HG03159 (cell line): ENCODE results near the gene MAPK10.

Source experiments
- ATAC-seq: cut with Tn5 transposase; IDR thresholded peaks from one replicate; pipeline ENCODE4 v1.9.1; 2021; ENCODE audit warnings: mild to moderate bottlenecking, moderate library complexity; ENCODE audit not compliant: unreplicated experiment

MAPK10 gene

GRCh38 chr4:86280246-86280645, 79.6 kb downstream of the MAPK10 start:
- ATAC-seq = no peak

GRCh38 chr4:86279293-86279960, 80.4 kb downstream of the MAPK10 start:
- no peak for ATAC-seq

DNA sequence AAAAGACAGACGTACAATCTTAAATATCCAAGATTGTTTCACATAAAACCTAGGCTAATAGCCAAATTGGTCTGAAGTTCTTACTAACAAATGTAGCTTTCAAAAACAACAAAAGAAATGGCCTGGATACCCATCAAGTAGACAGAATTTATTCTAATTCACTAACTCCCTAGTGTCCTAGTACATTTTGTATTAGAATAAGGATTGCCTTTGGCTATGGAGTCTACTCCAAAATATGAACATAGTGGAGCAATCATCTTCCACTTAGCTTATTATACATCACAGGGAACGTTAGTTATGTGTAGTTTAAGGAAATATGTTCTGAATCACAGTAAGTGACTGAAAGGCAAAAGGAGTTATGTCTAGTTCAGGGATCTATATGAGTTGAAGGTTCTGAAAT, 81.7 kb downstream of the MAPK10 start:
- no peak for ATAC-seq

DNA sequence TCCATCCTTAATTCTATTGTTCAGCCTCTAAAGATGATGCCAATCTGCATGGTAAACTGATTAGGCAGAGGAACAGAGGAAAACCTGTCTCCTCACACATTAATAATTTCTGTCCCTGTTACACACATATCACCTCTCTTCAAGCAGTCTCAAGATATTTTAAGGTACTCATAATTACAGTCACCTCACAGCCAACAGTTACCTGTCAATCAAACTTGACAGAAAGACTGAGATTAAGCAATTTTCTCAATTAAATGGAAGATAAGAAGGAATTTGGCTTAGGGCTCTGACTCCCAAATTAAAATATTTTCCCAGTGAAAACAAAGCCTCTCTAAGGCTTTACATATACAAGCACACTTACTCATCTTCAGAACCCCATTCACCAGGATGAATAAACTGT, 85.2 kb downstream of the MAPK10 start:
- ATAC-seq = no peak

GRCh38 chr4:86272669-86273068, 87.2 kb downstream of the MAPK10 start:
- ATAC-seq = no peak

- no peak for ATAC-seq
Observed at GRCh38 chr4:86271057-86271456, 88.8 kb downstream of the MAPK10 start.

- ATAC-seq = no peak
Observed at GRCh38 chr4:86269354-86269753, 90.5 kb downstream of the MAPK10 start.

DNA sequence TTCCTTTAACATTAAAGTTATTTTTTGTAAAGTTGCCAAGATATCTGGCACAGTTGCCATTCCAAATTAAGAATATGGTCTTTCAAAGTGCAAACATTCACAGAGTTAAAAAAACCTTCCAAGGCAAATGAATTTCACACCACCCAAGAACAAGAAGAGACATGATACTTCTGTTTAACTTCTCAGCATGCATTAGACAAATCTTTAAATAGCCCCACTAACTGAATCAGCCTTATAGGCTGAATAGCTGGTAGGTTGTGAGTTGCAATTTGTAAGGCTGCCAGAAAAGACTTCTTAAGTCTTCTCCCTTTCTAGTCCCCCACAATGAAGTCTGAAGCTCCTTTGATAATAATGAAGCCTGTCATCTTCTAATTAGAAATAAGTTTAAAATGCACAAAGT, 95.6 kb downstream of the MAPK10 start:
- ATAC-seq = no peak

- no peak for ATAC-seq
Observed at GRCh38 chr4:86261636-86262035, 98.2 kb downstream of the MAPK10 start.

DNA sequence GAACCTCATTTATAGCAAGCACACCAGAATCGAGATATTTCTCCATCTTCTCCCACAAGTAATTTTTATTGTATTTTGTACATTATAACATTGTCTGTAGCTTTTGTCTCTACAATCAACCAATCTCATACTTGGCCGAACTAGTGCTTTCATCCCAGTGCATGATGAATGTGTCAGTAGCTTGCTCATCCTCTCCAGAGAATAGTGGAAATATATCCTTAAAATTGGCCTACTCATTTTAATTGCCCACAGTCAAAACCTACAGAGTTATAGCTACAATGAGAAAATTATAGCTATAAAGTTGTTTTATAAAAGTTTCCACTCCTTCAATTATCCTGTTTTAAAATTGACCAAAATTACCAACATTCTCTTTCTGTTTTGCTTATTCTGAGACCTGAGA, 103.8 kb downstream of the MAPK10 start:
- no peak for ATAC-seq

DNA sequence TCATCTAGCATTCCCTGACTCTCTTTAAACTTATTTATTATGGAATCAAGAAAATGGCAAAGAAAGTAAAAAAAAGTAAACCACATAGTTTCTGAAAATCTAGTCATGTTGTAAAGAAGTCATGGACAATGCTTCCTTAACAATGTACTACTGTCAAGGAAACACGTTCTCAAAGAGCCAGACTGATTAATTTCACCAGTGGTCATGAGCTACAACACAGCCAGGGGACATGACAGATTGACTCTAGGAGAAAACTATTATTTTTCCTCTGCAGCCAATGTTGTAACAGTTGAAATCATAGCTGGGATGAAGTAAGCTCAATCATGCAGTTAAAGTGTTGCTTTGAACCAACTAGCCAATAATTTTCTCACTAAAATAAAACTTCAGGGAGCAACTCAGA, 109.2 kb downstream of the MAPK10 start:
- no peak for ATAC-seq

DNA sequence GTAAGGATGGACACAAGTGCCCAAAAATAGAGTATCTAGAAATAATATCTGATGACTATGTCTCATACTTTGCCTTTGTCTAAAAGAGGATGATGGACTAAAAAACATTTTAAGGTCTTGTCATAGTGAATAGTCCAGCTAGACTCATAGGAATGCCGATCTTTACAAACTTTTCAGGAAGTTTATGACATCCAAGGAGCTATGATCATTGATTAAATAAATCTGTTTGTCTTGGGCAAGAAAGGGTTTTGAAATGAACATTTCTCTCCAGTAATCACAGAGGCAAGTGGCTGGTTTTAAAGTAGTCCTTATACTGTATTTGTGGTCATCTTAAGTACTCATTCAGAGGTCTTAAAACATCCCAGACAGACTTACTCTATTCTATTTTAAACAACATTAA, 109.8 kb downstream of the MAPK10 start:
- ATAC-seq = no peak

GRCh38 chr4:86249074-86249473, 110.8 kb downstream of the MAPK10 start:
- no peak for ATAC-seq

DNA sequence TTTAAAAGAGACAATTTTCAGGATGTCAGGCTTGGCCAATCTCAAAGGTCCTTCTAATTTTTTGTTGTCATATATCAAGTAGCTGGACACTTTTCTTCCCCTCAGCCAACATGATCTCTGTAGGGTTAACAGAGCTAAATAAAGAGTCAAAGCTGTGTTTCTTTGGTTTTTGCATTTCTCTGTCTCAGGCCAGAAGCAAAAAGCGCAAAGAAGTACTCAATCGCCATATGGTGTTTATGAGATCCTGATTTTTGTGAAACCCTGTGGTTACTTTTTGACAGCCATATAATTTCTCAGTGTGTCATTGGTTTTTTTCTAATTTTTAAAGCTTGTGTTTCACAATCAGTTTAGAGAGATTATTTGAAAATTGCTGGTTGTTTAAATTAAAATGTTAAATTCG, 111.9 kb downstream of the MAPK10 start:
- ATAC-seq = no peak

DNA sequence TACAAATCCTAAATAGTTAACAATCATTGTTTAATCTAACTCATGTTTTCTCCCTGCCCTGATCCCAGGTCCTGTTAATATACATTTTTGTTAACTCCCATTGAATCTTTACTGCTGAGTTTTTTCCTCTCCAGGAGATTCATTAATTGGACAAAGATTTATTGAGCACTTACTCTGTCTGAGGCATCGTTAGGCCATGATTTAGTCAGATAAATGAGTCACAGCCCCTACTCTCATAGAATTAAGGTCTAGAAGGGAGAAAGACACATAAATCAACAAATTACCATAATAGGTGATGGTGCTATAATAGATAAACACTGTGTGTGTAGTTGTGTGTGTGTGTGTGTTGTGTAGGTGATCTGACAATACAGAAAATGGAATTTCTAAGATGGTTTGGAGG, 112.5 kb downstream of the MAPK10 start:
- no peak for ATAC-seq

- ATAC-seq = no peak
Observed at GRCh38 chr4:86243750-86244149, 116.1 kb downstream of the MAPK10 start.

DNA sequence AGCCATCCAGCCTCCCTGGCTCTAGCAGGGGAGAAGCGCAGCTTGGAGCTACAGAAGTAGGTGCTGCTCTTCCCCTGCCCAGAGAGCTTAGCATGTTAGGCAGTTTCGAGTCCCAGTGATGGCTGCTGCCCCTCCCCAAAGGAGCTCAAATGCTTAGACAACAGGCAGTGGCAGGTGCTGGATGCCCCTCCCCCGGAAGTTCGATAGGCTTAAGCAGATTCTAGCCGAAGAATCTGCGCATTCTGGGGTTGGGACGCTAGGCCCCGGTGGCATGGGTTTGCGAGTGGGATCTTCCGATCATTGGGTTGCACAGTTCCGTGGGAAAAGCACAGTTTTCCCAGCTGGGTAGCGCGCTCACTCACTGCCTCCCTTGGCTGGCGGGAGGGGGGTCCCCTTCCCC, 117.2 kb downstream of the MAPK10 start:
- no peak for ATAC-seq

DNA sequence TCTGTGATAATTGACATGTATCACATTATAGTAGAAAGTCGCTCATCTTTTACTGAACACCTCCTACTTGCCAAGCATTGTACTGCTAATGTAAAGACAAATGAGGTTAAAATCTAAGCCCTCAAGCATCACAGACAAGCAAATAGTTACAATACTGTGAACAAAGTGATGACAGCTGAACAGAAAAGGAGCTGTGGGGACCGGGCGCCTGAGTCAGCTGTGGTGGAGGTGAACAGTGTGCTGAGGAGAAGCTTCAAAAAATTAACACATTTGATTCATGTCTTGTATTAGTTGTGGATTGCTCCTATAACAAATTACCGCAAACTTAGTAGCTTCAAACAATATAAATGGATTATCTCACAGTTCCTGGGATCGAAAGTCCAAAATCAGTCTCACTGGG, 124.3 kb downstream of the MAPK10 start:
- ATAC-seq = no peak

GRCh38 chr4:86233681-86234080, 126.2 kb downstream of the MAPK10 start:
- ATAC-seq = no peak

GRCh38 chr4:86233090-86233489, 126.8 kb downstream of the MAPK10 start:
- no peak for ATAC-seq

- peak; percentile 86 for ATAC-seq
Observed at GRCh38 chr4:86223472-86223871, 136.4 kb downstream of the MAPK10 start.

DNA sequence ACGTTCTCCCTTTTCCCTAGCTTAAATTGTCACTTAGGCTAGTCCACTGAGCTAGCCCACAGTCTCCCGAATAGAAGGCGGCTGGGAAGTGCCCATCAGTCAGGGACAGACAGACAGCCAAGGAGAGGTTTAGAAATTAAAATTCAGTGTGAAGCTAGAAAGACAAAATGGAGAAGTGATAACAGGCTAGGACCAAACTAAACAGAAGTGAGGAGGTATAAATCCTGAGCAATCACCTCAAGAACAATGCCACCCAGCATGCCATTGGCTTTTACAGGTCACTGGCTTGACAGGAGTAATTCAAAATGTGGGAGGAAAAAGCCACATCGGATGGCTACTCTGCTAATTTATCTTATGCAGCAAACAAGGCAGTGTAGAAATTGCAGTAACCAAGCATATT, 138.9 kb downstream of the MAPK10 start:
- no peak for ATAC-seq

GRCh38 chr4:86220121-86220520, 139.7 kb downstream of the MAPK10 start:
- ATAC-seq = no peak
